NCI-H345 treated with DMSO at 0.1 percent for 48 hours (cell line): ENCODE data around the gene THNSL1.
"Not testable (repeated sequence)": the region's sequence is repeated elsewhere in the genome, so short reads cannot be mapped to it uniquely, and the experiment has no call there.

Source experiments
- DNase-seq: peaks from one replicate; lab custom pipeline; 2025; ENCODE audit not compliant: unreplicated experiment; lab: John Stamatoyannopoulos, UW

Gene THNSL1

GRCh38 chr10:24998044-24998443, 18.4 kb upstream of the THNSL1 start:
- DNase-seq = no peak

GRCh38 chr10:25011591-25011990, 4.8 kb upstream of the THNSL1 start:
- DNase-seq = not testable (repeated sequence)

GRCh38 chr10:25014579-25014978, 1.8 kb upstream of the THNSL1 start:
- no peak for DNase-seq

- DNase-seq = peak; percentile 85
Observed at GRCh38 chr10:25015828-25016375, 510 bp upstream of the THNSL1 start, which contains the start of gene ENKUR. ENKUR (minus strand) TSS chr10:25016158; CDS start chr10:25015936, 222 bp downstream.

GRCh38 chr10:25017154-25017590, 760 bp downstream of the THNSL1 start:
- peak; percentile 52 for DNase-seq

GRCh38 chr10:25017661-25018060, 1.2 kb downstream of the THNSL1 start:
- DNase-seq = no peak

GRCh38 chr10:25018703-25019102, 2.3 kb downstream of the THNSL1 start:
- no peak for DNase-seq

GRCh38 chr10:25023278-25023677, 6.9 kb downstream of the THNSL1 start:
- no peak for DNase-seq

GRCh38 chr10:25024528-25024927, 8.1 kb downstream of the THNSL1 start:
- DNase-seq = no peak

- no peak for DNase-seq
Observed at GRCh38 chr10:25026463-25026862, 10.1 kb downstream of the THNSL1 start.

GRCh38 chr10:25028711-25029110, 12.3 kb downstream of the THNSL1 start:
- no peak for DNase-seq

- no peak for DNase-seq
Observed at GRCh38 chr10:25029519-25029918, 13.1 kb downstream of the THNSL1 start.

- no peak for DNase-seq
Observed at GRCh38 chr10:25036381-25036780, 20.0 kb downstream of the THNSL1 start.

GRCh38 chr10:25038325-25038724, 21.9 kb downstream of the THNSL1 start:
- no peak for DNase-seq

GRCh38 chr10:25039531-25039930, 23.1 kb downstream of the THNSL1 start:
- DNase-seq = no peak

- no peak for DNase-seq
Observed at GRCh38 chr10:25046641-25047040, 30.2 kb downstream of the THNSL1 start.

- no peak for DNase-seq
Observed at GRCh38 chr10:25047088-25047487, 30.7 kb downstream of the THNSL1 start.

GRCh38 chr10:25047591-25048301, 31.3 kb downstream of the THNSL1 start:
- no peak for DNase-seq

- no peak for DNase-seq
Observed at GRCh38 chr10:25048450-25048849, 32.0 kb downstream of the THNSL1 start.

GRCh38 chr10:25049966-25050365, 33.6 kb downstream of the THNSL1 start:
- no peak for DNase-seq

- DNase-seq = no peak
Observed at GRCh38 chr10:25050402-25050801, 34.0 kb downstream of the THNSL1 start.

GRCh38 chr10:25052012-25052411, 35.6 kb downstream of the THNSL1 start:
- DNase-seq = no peak

GRCh38 chr10:25056726-25057125, 40.3 kb downstream of the THNSL1 start:
- DNase-seq = no peak
